Fibroblast of peridontal ligament (primary cell): Measurements from ENCODE around the gene TPP1.

Experiments used
- DNase-seq: peaks from one replicate; pipeline ENCODE4 v3.0.0-alpha.2; 2010; ENCODE audit errors: extremely low read depth

Gene TPP1

GRCh38 chr11:6619004-6619745 is at the start of gene TPP1:
Gene TPP1 (minus strand): TSS chr11:6619422. CDS start chr11:6619400, 22 bp downstream.
- peak; percentile 96 for DNase-seq

GRCh38 chr11:6667733-6668374 is 48.6 kb upstream of the TPP1 start:
- peak; percentile 48 for DNase-seq

GRCh38 chr11:6666302-6667183 is 47.3 kb upstream of the TPP1 start:
- no peak for DNase-seq

GRCh38 chr11:6664551-6664950 is 45.3 kb upstream of the TPP1 start:
- DNase-seq = peak; percentile 43

DNA sequence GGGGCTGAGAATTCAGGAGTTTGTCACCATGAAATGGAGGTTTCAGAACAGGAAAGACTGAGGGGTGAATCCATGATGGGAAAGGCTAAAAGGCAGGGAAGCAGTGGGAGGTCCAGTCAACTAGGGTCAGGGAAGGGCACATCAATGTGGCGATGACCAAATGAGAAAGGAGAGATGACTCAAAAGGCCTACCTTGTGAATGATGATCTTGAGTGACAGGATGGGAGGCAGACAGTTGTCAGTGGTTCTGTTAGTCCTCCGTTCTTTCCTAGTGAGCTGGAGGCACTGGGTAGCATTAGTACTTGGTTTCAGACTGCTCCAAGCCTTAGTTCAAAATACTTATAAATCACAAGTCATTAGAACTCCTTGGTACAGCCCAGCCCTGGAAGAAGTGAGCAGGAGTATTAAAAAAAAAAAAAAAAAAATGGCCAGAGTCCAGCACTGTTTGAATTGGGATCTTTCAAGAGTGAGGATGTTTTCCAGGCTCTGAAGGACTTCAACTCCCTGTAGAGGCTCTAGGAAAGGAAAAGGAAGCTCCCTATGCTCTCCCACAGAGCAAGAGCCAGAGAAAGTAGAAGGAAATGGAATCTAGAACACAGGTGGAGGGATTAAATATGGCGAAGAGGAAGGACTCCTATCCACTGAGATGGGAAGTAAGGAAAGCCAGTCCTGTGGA is 44.7 kb upstream of the TPP1 start:
- DNase-seq = no peak

DNA sequence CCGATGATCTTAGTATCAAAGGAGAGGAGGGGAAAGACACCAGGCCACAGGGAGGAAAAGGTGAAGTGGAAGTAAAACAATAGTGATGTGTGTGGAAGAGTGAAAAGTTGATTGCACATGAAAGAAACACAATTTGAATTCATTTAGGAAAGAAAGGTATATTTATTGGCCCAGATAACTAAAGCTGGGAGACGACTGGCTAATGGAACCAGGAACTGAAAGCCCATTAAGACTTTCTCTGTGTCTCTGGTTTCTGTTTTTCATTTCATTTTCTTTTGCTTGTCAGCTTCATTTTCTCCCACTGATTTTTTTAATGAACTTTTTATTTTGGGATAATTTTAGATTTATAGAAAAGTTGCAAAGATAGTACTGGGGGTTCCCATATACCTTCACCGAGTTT is 41.5 kb upstream of the TPP1 start:
- no peak for DNase-seq

GRCh38 chr11:6658647-6659046 is 39.4 kb upstream of the TPP1 start:
- no peak for DNase-seq

DNA sequence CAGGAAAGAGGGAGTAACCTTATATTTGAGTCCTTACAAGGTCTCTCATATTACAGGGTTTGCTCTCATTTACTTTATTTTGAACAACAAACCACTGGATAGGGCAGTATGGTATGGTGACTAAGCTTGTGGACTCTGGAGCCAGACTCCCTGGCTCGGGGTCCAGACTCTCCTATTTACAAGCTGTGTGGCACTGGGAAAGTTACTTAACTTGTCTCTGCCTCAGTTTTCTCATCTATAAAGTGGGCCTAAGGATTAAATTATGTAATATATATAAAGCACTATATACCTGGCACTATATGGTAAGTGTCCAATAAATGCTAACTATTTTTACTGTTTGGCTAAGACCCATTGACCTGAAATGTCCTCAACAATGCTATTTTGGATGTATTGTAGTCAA is 38.1 kb upstream of the TPP1 start:
- peak; percentile 42 for DNase-seq

- no peak for DNase-seq
These were observed 37.7 kb upstream of the TPP1 start for GRCh38 chr11:6656936-6657335.

DNA sequence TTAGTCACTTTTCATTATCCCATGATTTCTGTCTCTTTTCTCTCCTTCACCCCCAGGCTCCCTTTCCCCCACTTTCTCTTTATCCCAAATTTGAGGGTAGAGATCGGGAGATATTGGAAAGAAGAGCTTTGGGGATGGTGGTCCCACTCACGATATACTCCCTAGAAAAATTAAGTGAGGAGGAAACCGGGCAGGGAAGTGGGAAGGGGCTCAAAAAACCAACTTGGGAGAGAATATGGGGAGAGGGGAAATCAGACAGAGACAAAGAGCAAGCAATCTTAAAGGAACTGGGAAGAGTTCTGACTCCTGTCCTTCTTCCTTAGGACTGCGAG is 37.3 kb upstream of the TPP1 start:
- no peak for DNase-seq

DNA sequence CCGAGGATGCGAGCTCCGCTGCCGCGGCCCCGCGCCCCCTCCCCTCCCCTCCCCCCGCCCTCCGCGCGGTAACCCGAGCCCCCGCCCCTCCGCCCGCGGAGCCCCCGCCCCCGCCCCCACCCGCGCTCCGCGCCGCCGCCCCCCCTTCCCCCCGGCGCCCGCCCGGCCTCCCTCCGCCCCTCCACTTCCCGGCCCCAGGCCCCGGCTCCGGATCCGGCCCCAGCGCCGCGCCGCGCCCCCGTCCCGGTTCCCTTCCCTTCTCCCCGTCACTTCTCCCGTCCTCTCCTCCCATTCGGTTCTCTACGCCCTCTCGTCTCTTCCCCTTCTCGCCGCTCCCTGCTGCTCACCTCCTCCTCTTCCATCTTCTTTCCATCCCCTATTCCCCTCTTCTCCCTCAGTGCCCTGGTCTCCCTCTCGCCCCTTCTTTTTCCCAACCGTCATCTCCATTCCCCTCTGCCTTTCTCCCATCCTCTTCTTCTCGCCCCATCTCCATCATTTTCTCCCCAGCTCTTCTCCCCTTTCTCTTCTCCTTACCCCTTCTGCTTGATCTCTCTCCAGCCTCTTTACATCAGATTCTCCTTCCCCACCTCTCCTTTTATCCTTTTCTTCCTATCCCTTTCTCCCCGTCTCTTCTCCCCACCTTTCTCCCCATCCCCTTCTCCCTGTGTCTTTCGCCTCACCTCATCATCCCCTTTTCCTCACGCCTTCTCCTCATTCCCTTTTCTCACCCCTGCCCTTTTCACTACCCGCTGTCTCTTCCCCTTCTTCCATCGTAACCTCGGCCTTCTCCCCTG is 36.8 kb upstream of the TPP1 start, which contains the start of gene DCHS1:
Gene DCHS1, minus strand, starts transcription at position 20 of the 794 bp plus-strand sequence. CDS start 14,196 bp downstream, outside the sequence.
- DNase-seq = no peak

DNA sequence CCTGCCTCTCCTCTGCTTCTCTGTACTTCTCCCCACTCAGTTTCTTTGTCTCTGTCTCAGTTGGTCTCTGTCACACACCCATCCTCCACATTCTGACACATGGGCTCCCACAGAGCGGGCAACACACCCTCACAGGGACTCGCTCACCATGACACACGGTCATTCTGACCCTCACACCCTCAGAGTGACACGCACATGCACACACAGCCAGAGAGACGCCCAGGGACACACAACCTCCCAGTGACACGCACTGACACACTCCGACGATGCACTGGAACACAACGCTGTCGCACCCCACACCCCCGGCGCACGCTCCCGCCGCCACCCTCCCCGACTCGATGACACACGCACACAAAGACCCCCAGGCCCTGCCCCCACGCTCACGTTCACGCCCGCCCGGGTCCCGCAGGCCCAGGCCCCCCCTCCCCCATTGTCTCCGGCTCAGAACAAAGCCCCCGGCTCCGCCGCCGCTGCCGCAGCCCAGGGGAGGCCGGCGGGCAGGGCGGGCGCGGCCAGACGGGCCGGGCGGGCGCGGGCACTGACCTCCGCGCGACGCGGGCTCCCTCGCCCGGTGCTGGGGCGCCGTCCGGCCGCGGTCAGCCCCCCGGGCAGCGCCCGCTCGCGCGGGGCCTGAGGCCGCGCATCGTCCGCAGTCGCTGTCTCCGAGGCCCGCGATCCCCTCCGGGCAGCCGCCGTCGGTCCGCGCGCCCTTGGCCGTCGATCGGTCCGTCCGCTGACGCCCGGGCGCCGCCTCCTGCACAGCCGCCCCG is 36.0 kb upstream of the TPP1 start:
- DNase-seq = no peak

DNA sequence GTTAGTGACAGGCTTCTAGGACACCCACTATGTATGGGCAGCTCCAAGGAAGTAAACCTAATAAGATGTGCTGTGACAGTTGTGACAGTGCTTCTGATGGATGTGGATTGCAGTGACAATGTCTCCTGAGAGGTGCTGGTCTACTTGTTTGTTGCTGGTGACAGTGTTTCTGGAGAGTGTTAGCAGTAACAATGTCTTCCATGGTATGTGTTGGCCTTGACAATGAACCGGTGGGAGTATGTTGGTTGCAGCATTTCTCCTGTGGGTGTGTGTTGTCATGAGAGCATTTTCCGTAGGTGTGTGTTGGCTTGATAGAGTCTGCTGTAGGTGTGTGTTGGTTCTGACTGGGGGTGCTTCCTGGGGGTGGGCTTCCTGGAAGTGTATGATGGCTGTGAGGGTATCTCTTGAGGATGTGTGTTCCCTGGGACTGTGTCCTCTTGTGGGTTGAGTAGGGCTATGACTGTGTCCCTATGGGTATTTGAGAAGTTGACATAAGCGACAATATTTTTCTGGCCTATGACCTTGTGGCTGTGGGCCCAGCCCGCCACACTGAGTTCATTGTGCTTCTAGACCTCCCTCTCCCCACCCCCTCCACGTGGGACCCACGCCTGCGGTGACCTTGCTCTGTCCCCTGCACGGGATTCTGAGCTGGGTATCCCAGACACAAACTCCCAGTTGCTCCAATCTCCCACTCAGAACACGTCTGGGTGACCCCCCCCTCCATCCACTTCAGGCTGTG is 35.2 kb upstream of the TPP1 start:
- DNase-seq = no peak

GRCh38 chr11:6653656-6654055 is 34.4 kb upstream of the TPP1 start:
- no peak for DNase-seq

GRCh38 chr11:6653097-6653496 is 33.9 kb upstream of the TPP1 start:
- DNase-seq = no peak

- no peak for DNase-seq
These were observed 33.0 kb upstream of the TPP1 start for GRCh38 chr11:6652182-6652581.

- DNase-seq = no peak
These were observed 31.8 kb upstream of the TPP1 start for GRCh38 chr11:6650980-6651379.

- no peak for DNase-seq
These were observed 30.9 kb upstream of the TPP1 start for GRCh38 chr11:6650104-6650503.

GRCh38 chr11:6648501-6648900 is 29.3 kb upstream of the TPP1 start:
- no peak for DNase-seq

GRCh38 chr11:6647836-6648235 is 28.6 kb upstream of the TPP1 start:
- DNase-seq = no peak
